ENCODE results near the gene ZNF329. TPM values are rescaled to one million over a fixed set of nuclear protein-coding genes. Genes with fewer than 3 reads are reported as not detected.

Gene ZNF329
- total RNA-seq, 2 donors from 2014 or later: 16.7 to 24.7 TPM

- Histone ChIP-seq H3K4me1 (ENCODE audit: control insufficient read depth, insufficient read depth, low read length) (no peaks in the 10 kb centered on the region), H3K27ac (ENCODE audit: low read depth, low read length) (peak overlapping the region; percentile 99), H3K36me3 (ENCODE audit: control insufficient read depth, insufficient read depth, low read length) (peaks cover 48% of the 10 kb centered on the region), H3K9me3 (ENCODE audit: control insufficient read depth, low read length) (peaks cover 84% of the 10 kb centered on the region), H3K9ac (ENCODE audit: extremely low read depth, low read length, poor library complexity, severe bottlenecking) (peak overlapping the region; percentile 96), H3K4me3 (ENCODE audit: low read length) (peak overlapping the region; percentile 99), H3K27me3 (ENCODE audit: control insufficient read depth, insufficient read depth, low read length, poor library complexity, severe bottlenecking) (no peaks in the 10 kb centered on the region)
- no peak for DNase-seq
- H3K27me3 Mint-ChIP-seq (ENCODE audit: insufficient read depth): no peaks in the 10 kb centered on the region
- peak overlapping the region; percentile 99 for H3K27ac Mint-ChIP-seq
- H3K4me3 Mint-ChIP-seq: peak overlapping the region; percentile 82
- WGBS, 2 experiments (ENCODE audit: insufficient coverage in 1 of 2, insufficient read length in 1 of 2): 23 to 82% methylated on average over 3 to 13 of the region's 13 CpGs
- H3K9me3 Mint-ChIP-seq: peaks cover 90% of the 10 kb centered on the region
- no peaks in the 10 kb centered on the region for H3K4me1 Mint-ChIP-seq
- H3K36me3 Mint-ChIP-seq (ENCODE audit: low read depth): peaks cover 62% of the 10 kb centered on the region
- TF ChIP-seq CTCF (conservative IDR thresholded peaks at IDR 0.05): no peak
These were observed 33.2 kb upstream of the ZNF329 start for GRCh38 chr19:58183817-58184215.

GRCh38 chr19:58182989-58183816, 32.6 kb upstream of the ZNF329 start, which contains the start of gene ZNF274:
TSS of gene ZNF274 (plus strand) at chr19:58183061. CDS start at chr19:58183966, 905 bp downstream.
- Mint-ChIP-seq H3K36me3 (ENCODE audit: low read depth) (peaks cover 63% of the 10 kb centered on the region), H3K4me3 (peak within 1 kb of the TSS; percentile 82), H3K27ac (peak within 1 kb of the TSS; percentile 99), H3K9me3 (peaks cover 90% of the 10 kb centered on the region), H3K27me3 (ENCODE audit: insufficient read depth) (no peaks in the 10 kb centered on the region), H3K4me1 (no peaks in the 10 kb centered on the region)
- DNase-seq: peak; percentile 98
- H3K36me3 ChIP-seq (ENCODE audit: control insufficient read depth, insufficient read depth, low read length): peaks cover 46% of the 10 kb centered on the region
- no peaks in the 10 kb centered on the region for H3K27me3 ChIP-seq (ENCODE audit: control insufficient read depth, insufficient read depth, low read length, poor library complexity, severe bottlenecking)
- no peaks in the 10 kb centered on the region for H3K4me1 ChIP-seq (ENCODE audit: control insufficient read depth, insufficient read depth, low read length)
- no peak for TF ChIP-seq CTCF (conservative IDR thresholded peaks at IDR 0.05)
- 0 to 2% methylated on average over 22 to 80 of the region's 80 CpGs for WGBS, 2 experiments (ENCODE audit: insufficient coverage in 1 of 2, insufficient read length in 1 of 2)
- H3K9ac ChIP-seq (ENCODE audit: extremely low read depth, low read length, poor library complexity, severe bottlenecking): peak within 1 kb of the TSS; percentile 96
- peak within 1 kb of the TSS; percentile 99 for H3K27ac ChIP-seq (ENCODE audit: low read depth, low read length)
- peaks cover 85% of the 10 kb centered on the region for H3K9me3 ChIP-seq (ENCODE audit: control insufficient read depth, low read length)
- peak within 1 kb of the TSS; percentile 99 for H3K4me3 ChIP-seq (ENCODE audit: low read length)

GRCh38 chr19:58182577-58182988, 32.0 kb upstream of the ZNF329 start:
- peaks cover 90% of the 10 kb centered on the region for H3K9me3 Mint-ChIP-seq
- peak overlapping the region; percentile 99 for H3K27ac Mint-ChIP-seq
- peak overlapping the region; percentile 99 for H3K27ac ChIP-seq (ENCODE audit: low read depth, low read length)
- 30 to 70% methylated on average over 3 to 17 of the region's 17 CpGs for WGBS, 2 experiments (ENCODE audit: insufficient coverage in 1 of 2, insufficient read length in 1 of 2)
- no peak for DNase-seq
- peak overlapping the region; percentile 96 for H3K9ac ChIP-seq (ENCODE audit: extremely low read depth, low read length, poor library complexity, severe bottlenecking)
- no peak for TF ChIP-seq CTCF (conservative IDR thresholded peaks at IDR 0.05)
- H3K36me3 Mint-ChIP-seq (ENCODE audit: low read depth): peaks cover 63% of the 10 kb centered on the region
- H3K4me1 ChIP-seq (ENCODE audit: control insufficient read depth, insufficient read depth, low read length): no peaks in the 10 kb centered on the region
- H3K36me3 ChIP-seq (ENCODE audit: control insufficient read depth, insufficient read depth, low read length): peaks cover 44% of the 10 kb centered on the region
- no peaks in the 10 kb centered on the region for H3K4me1 Mint-ChIP-seq
- H3K4me3 ChIP-seq (ENCODE audit: low read length): peak overlapping the region; percentile 99
- H3K9me3 ChIP-seq (ENCODE audit: control insufficient read depth, low read length): peaks cover 85% of the 10 kb centered on the region
- peak overlapping the region; percentile 82 for H3K4me3 Mint-ChIP-seq
- no peaks in the 10 kb centered on the region for H3K27me3 Mint-ChIP-seq (ENCODE audit: insufficient read depth)
- H3K27me3 ChIP-seq (ENCODE audit: control insufficient read depth, insufficient read depth, low read length, poor library complexity, severe bottlenecking): no peaks in the 10 kb centered on the region

All from endodermal cell (in vitro differentiated cells).